HepG2 (cell line): ENCODE results near the gene SEZ6. TPM values are rescaled to one million over a fixed set of nuclear protein-coding genes. Genes with fewer than 3 reads are reported as not detected.

Experiments
- ATAC-seq: fragments of 200-7000 bp; cut with Tn5 transposase; 3 replicates; pipeline ENCODE4 v1.9.1; 2020; ENCODE audit warnings: mild to moderate bottlenecking, moderate library complexity
- BruUV-seq: library from RNA; stranded (reverse); fragments of 400-500 nt; replicated peaks from 2 replicates; lab custom pipeline; 2021; lab: Mats Ljungman, UMichigan
- CTCF ChIA-PET: fragments of 300-600 bp; formaldehyde crosslinking; extraction: SDS; loops from one replicate; lab custom pipeline; 2021; ENCODE audit warnings: low total read pairs, inconsistent platforms, low intra/inter-chr PET ratio; lab: Yijun Ruan, JAX
- POLR2A ChIA-PET: fragments of 350-600 bp; sonication (Branson Sonifier 250); formaldehyde crosslinking; loops from one replicate; lab custom pipeline; 2020; ENCODE audit warnings: antibody characterized with exemption, inconsistent platforms; lab: Yijun Ruan, JAX
- DNase-seq: peaks from one replicate; pipeline ENCODE4 v3.0.0-alpha.2; 2015; ENCODE audit warnings: low spot score
- FAIRE-seq: peaks from 3 replicates; lab custom pipeline; 2011; peaks lifted over from hg19 to GRCh38; lab: Jason Lieb, UNC
- H2AFZ ChIP-seq: one replicate; pipeline ENCODE4 v1.6.1; 2011; ENCODE audit warnings: low read length, inconsistent platforms
- H3K27ac ChIP-seq: fragments of 300-600 bp; 3 replicates; pipeline ENCODE4 v1.8.0; 2011; ENCODE audit warnings: mixed run types, mild to moderate bottlenecking, mixed read lengths, low read length, inconsistent platforms; ENCODE audit not compliant: insufficient read depth; ENCODE audit errors: extremely low read length
- H3K27me3 ChIP-seq, 2 experiments: fragments of 200-600 bp in 1 of 2; 2 replicates in 1 of 2; 3 replicates in 1 of 2; pipeline versions ENCODE4 v1.6.0 to v1.8.0; 2011; ENCODE audit warnings: low read length in 2 of 2, mild to moderate bottlenecking in 2 of 2, moderate library complexity in 2 of 2, inconsistent platforms in 1 of 2; ENCODE audit not compliant: insufficient read depth in 2 of 2, control insufficient read depth in 1 of 2
- H3K36me3 ChIP-seq, 2 experiments: fragments of 200-600 bp in 1 of 2; replicated peaks in 1 of 2; 2 replicates in 1 of 2; 3 replicates in 1 of 2; pipeline versions ENCODE4 v1.5.1 to v1.8.0; 2011; ENCODE audit warnings: low read length in 2 of 2, inconsistent platforms in 1 of 2; ENCODE audit not compliant: insufficient read depth in 2 of 2, control insufficient read depth in 1 of 2
- H3K4me1 ChIP-seq: 2 replicates; pipeline ENCODE4 v1.5.1; 2012; ENCODE audit warnings: low read length, inconsistent platforms; ENCODE audit not compliant: insufficient read depth
- H3K4me2 ChIP-seq: 2 replicates; pipeline ENCODE4 v1.6.0; 2011; ENCODE audit warnings: low read depth, low read length, inconsistent platforms
- H3K4me3 ChIP-seq, 3 experiments: fragments of 200-600 bp in 1 of 3; sonication (generic), shearing (Covaris generic) in 1 of 3; replicated peaks in 1 of 3; 2 replicates each; pipeline ENCODE4 v1.5.1; 2011 to 2016; ENCODE audit warnings: low read length in 3 of 3, inconsistent platforms in 2 of 3, low read depth in 2 of 3, mild to moderate bottlenecking in 2 of 3, control low read depth in 1 of 3, mixed read lengths in 1 of 3; ENCODE audit not compliant: insufficient read depth in 1 of 3
- H3K79me2 ChIP-seq: one replicate; pipeline ENCODE4 v1.6.1; 2011; ENCODE audit warnings: low read length, inconsistent platforms; ENCODE audit not compliant: insufficient read depth
- H3K9ac ChIP-seq: 2 replicates; pipeline ENCODE4 v1.6.0; 2011; ENCODE audit warnings: mild to moderate bottlenecking, low read depth, low read length, inconsistent platforms; ENCODE audit not compliant: insufficient read depth
- H3K9me3 ChIP-seq: 2 replicates; pipeline ENCODE4 v1.5.1; 2012; ENCODE audit warnings: mild to moderate bottlenecking, low read length
- H4K20me1 ChIP-seq: 2 replicates; pipeline ENCODE4 v1.6.0; 2011; ENCODE audit warnings: inconsistent platforms, mild to moderate bottlenecking, low read length, moderate library complexity; ENCODE audit not compliant: insufficient read depth
- NRL ChIP-seq: sonication (generic); formaldehyde crosslinking; IDR thresholded peaks from 2 replicates; pipeline ENCODE4 v1.5.0; 2020; ENCODE audit warnings: missing genetic modification reagents, mild to moderate bottlenecking, moderate library complexity, borderline replicate concordance
- RBAK ChIP-seq: sonication (generic); formaldehyde crosslinking; IDR thresholded peaks from 2 replicates; pipeline ENCODE4 v1.5.1; 2020; ENCODE audit warnings: mild to moderate bottlenecking, missing genetic modification reagents
- RBM22 ChIP-seq: fragments of 200-400 bp; formaldehyde crosslinking; optimal IDR thresholded peaks from 2 replicates; pipeline ENCODE3; 2017; ENCODE audit warnings: mild to moderate bottlenecking, low read length, moderate library complexity
- RFX5 ChIP-seq: IDR thresholded peaks from 2 replicates; pipeline ENCODE4 v1.6.1; 2011; ENCODE audit warnings: low read depth, low read length, improper control_type of control experiment
- SP5 ChIP-seq: IDR thresholded peaks from 2 replicates; pipeline ENCODE4 v1.6.1; 2016; ENCODE audit warnings: low read depth, borderline replicate concordance
- ZFP36 ChIP-seq: fragments of 150-350 bp; IDR thresholded peaks from 2 replicates; pipeline ENCODE4 v1.6.1; 2018; ENCODE audit warnings: borderline replicate concordance, low read length, low read depth; ENCODE audit not compliant: partially characterized antibody
- ZNF724P ChIP-seq: sonication (generic); formaldehyde crosslinking; IDR thresholded peaks from 2 replicates; pipeline ENCODE4 v1.8.0; 2022; ENCODE audit warnings: missing genetic modification reagents, borderline replicate concordance
- ZNF790 ChIP-seq: sonication (generic); formaldehyde crosslinking; IDR thresholded peaks from 2 replicates; pipeline ENCODE4 v1.8.0; 2022; ENCODE audit warnings: missing genetic modification reagents, mild to moderate bottlenecking, borderline replicate concordance
- WGBS: methylation state at CpG from one replicate; pipeline ENCODE4 v1.1.6; 2017; ENCODE audit warnings: low lambda C conversion rate; 5-methylcytosine and 5-hydroxymethylcytosine counted together
- in situ Hi-C: cut with HindIII; loops from 2 replicates; pipeline ENCODE4 v1.10.0; 2017; ENCODE audit warnings: low pct_unique_long_range_greater_than_20kb; ENCODE audit not compliant: extremely low pct_ligation_motif_present
- intact Hi-C: fragments of 100-400 bp; cut with micrococcal nuclease; formaldehyde crosslinking; loops from one replicate; pipeline ENCODE4 v1.10.0; 2022; ENCODE audit not compliant: unreplicated experiment
- polyA plus RNA-seq, 8 experiments: library from polyadenylated mRNA; depleted of rRNA in 3 of 8; stranded (reverse) in 7 of 8; unstranded in 1 of 8; fragments of >200 nt; fragmentation: Illumina TruSeq in 4 of 8; extraction: Trizol in 4 of 8; gene quantifications; 2 replicates each; pipeline versions ENCODE4 v1.2.1 to v1.2.3, GENCODE V29; 2011 to 2016; ENCODE audit warnings: low read depth in 4 of 8, missing spikeins in 1 of 8, mixed read lengths in 1 of 8; ENCODE audit not compliant: insufficient read depth in 1 of 8
- total RNA-seq, 5 experiments: library from RNA; depleted of rRNA; stranded (reverse); fragments of >200 nt; fragmentation: Illumina TruSeq; extraction: Trizol; gene quantifications; 2 replicates each; pipeline ENCODE4 v1.2.3, GENCODE V29; 2016; ENCODE audit warnings: low read depth in 1 of 5
- TF ChIP-seq, protein P1 (sequence below): sonication (generic); formaldehyde crosslinking; IDR thresholded peaks from 2 replicates; pipeline ENCODE4 v1.8.1; 2023; ENCODE audit warnings: mild to moderate bottlenecking, missing genetic modification reagents, borderline replicate concordance
- TF ChIP-seq, protein P2 (sequence below): sonication (generic); formaldehyde crosslinking; IDR thresholded peaks from 2 replicates; pipeline ENCODE4 v1.5.0; 2020; ENCODE audit warnings: mild to moderate bottlenecking, missing genetic modification reagents

SEZ6 gene
- total and polyA plus RNA-seq, 2 of the 13 experiments (the other 11 are each of a cell fraction or from before 2014, with no cell fraction given): not detected

DNA sequence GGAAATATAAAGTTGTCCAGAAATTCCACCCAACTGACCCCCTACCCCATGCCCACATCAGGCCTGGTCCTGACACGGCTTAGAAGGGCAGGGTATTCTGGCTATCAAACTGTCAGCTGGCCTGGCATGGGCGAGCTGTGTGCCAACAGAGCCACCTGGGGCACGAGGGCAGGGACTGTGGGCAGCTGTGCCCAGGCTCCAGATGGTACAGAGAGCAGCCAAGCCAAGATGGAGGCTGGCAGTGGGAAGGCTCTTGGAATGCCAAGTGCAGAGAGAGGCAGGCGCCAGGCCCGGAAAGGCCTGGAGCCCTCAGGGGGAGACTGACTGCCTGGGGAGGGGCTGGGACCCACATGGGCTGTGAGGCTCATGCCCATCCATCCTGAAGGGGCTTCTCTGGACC is 30.2 kb downstream of the SEZ6 start (continued):
- TF ChIP-seq, protein P1, sequence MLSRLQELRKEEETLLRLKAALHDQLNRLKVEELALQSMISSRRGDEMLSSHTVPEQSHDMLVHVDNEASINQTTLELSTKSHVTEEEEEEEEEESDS (CRISPR knock-in tag): no peak
- TF ChIP-seq RBM22: no peak
- TF ChIP-seq, all 625 proteins: peak for 0

- no peak for DNase-seq
- POLR2A ChIA-PET: no interaction called here
- TF ChIP-seq SP5 (CRISPR knock-in tag) (no peak), NRL (CRISPR knock-in tag) (no peak), ZNF724P (CRISPR knock-in tag) (no peak), RFX5 (no peak), ZNF790 (CRISPR knock-in tag) (no peak), ZFP36 (no peak), RBAK (CRISPR knock-in tag) (no peak)
- TF ChIP-seq, protein P2, sequence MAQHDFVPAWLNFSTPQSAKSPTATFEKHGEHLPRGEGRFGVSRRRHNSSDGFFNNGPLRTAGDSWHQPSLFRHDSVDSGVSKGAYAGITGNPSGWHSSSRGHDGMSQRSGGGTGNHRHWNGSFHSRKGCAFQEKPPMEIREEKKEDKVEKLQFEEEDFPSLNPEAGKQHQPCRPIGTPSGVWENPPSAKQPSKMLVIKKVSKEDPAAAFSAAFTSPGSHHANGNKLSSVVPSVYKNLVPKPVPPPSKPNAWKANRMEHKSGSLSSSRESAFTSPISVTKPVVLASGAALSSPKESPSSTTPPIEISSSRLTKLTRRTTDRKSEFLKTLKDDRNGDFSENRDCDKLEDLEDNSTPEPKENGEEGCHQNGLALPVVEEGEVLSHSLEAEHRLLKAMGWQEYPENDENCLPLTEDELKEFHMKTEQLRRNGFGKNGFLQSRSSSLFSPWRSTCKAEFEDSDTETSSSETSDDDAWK: no peak
- TF ChIP-seq, all 625 proteins: peak for 0
- H3K27me3 ChIP-seq: peaks cover 10 to 88% of the 10 kb centered on the region in 2 experiments
- BruUV-seq: no TSS peak
- in situ Hi-C loops (no loop called here), intact Hi-C loops (no loop called here)
- H3K4me2 ChIP-seq: no peak overlapping the region
- no peak overlapping the region for H2AFZ ChIP-seq
- no peaks in the 10 kb centered on the region for H3K36me3 ChIP-seq
- ATAC-seq (no peak), FAIRE-seq (no peak)
- H3K27ac ChIP-seq: no peak overlapping the region
- H3K9me3 ChIP-seq: no peaks in the 10 kb centered on the region
- no peaks in the 10 kb centered on the region for H3K79me2 ChIP-seq
- H4K20me1 ChIP-seq: no peaks in the 10 kb centered on the region
- 75% methylated on average over 2 of the region's 2 CpGs for WGBS
- H3K9ac ChIP-seq: no peak overlapping the region
- CTCF ChIA-PET: no interaction called here
- H3K4me3 ChIP-seq: no peak overlapping the region
- H3K4me1 ChIP-seq: peaks cover 13% of the 10 kb centered on the region
These were observed 30.8 kb downstream of the SEZ6 start for GRCh38 chr17:28975031-28975430.
